HS-5 (cell line): ENCODE data around the gene TMEM238.

Source experiments
- DNase-seq: peaks from one replicate; pipeline ENCODE4 v3.0.0-alpha.2; 2012; ENCODE audit warnings: low read depth

The TMEM238 gene

DNA sequence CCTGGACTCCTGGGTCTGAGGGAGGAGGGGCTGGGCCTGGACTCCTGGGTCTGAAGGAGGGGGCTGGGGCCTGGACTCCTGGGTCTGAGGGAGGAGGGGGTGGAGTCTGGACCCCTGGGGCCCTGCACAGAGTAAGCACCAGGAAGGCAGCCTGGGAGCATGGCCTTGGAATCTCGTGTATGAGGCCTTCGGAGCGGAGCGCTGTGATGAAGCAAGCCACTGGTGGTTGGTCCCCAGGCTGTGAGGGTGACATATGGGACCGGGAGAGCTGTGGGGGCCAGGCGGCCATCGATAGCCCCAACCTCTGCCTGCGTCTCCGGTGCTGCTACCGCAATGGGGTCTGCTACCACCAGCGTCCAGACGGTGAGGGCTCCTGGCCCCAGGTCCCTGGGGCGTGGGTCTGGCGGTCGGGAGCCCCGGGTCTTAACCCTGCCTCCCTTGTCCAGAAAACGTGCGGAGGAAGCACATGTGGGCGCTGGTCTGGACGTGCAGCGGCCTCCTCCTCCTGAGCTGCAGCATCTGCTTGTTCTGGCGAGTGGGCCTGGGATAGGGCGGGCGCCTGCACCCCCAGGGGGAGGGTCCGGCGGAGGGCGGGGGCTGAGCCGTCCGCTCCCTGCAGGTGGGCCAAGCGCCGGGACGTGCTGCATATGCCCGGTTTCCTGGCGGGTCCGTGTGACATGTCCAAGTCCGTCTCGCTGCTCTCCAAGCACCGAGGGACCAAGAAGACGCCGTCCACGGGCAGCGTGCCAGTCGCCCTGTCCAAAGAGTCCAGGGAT, 6.5 kb downstream of the TMEM238 start:
- DNase-seq = no peak

DNA sequence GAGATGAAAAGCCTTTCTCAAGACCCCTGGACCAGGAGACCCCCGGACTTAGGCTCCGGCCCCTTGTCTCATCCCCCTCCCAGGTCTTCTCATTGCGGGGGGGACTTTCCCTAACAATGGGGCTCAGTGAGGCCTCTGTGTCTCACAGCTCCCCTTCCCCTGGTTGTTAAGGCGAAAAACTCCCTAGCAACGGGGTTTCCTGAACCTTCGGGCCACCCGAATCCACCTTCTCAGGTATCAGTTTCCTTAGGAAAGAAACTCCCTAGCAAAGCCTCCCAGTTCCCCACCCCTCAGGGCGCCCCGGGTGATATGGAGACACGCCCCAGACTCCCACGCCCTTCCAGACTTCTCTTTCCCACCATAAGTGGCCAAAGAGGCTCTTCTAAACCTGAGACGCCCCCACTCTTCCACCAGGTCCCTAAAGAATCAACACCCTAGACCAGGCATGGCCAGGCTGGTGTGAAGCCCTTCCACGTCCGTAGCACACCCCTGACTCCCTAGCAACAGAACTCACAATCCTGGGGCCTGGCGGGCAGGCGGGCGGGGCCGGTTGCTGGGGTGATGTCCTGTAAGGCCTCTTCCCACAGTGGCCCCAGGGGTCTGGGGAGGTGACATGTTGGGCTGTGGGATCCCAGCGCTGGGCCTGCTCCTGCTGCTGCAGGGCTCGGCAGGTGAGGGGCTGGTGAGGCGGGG, 7.7 kb downstream of the TMEM238 start, which contains the start of gene TMEM190:
Gene TMEM190, plus strand, starts transcription at position 586 of the 693 bp plus-strand sequence. Its CDS starts 28 bp downstream, at position 614.
- DNase-seq = no peak

DNA sequence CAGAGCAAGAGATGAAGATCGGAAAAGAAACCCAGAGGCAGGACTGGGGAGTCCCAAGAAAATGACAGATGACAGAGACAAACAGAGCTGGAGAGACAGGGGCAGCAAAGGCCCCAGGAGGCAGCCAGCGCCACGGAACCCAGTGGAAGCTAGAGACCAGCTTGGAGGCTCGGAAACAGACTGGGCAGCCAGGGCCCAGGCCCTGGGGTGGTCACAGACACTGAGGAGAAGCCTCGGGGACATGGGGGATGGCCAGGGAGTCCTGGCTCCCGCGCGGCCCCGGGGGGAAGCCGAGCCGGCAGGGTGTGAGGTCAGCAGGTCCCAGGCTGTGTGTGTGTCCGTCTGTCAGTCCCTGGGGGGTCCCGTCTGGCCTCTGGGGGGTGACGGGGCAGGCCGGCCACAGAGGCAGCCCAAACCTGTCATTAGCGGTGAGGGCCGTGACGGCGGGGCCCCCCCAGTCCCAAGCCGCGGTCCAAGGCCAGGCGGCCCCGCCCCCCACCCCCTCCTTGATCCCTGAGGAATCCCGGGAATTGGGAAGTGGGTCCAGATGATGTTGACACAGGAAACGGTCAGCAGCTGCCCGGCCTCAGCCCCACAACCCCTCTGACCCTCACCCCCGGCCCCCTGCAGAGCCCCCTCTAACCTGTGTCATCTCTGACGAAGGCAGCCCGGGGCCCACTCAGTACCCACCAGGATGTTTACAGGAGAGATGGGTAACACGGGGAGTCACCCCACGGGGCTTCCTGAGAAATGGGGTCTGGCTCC, 9.9 kb downstream of the TMEM238 start:
- no peak for DNase-seq

DNA sequence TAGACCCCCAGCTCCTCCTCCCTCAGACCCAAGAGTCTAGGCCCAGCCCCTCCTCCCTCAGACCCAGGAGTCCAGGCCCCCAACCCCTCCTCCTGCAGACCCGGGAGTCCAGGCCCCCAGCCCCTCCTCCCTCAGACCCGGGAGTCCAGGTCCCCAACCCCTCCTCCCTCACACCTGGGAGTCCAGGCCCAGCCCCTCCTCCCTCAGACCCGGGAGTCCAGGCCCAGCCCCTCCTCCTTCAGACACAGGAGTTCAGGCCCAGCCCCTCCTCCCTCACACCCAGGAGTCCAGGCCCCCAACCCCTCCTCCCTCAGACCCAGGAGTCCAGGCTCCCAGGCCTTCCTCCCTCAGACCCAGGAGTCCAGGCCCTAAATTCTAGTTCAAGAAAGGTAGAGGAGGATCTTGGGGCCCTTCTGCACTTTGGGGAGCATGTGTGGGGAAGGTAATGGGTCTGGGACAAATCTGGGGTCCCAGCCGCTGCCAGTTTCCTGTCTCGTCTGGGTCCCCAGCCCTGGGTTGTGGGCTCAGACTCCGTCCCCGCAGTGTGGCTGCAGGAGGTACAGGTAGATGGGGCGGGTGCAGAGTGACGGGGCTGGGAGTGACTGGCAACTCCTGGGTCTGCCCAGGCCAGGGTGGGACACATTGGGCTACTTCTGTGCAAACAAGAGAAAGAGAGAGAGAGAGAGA, 10.6 kb downstream of the TMEM238 start:
- DNase-seq = no peak

DNA sequence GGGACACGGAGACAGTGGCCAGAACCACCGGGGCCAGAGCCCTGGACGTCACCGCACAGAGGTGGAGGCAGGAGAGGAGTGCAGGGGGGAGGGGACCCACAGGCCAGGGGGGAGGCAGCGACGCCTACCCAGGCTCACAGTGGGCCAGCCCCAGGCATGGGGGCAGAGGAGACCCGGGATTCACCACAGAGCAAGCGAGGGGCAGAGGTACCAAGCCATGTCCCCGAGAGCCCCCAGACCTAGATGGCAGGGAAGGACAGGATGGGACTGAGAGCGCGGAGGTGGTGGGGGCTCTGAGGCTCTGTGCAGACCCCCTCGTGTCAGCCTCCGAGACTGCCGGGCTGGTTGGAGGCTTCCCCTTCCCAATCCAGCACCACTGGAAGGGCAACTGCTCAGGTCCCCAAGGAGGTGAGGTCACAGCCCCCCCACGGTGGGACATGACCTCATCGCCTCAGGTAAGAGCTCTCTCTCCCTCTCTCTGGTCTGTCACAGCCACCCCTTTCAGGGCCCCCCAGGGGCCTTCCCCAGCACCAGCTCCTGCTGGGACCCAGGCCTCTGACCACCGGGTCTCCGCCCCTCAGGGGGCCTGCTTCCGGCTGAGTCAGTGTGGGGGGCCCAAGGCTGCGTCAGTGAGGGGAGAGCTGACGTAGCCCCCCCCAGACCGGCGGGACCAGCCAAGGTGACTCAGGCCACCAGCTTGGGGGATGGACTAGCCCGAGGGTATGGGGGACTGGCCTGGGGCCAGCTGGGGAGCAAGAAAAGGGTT, 11.6 kb downstream of the TMEM238 start:
- no peak for DNase-seq

DNA sequence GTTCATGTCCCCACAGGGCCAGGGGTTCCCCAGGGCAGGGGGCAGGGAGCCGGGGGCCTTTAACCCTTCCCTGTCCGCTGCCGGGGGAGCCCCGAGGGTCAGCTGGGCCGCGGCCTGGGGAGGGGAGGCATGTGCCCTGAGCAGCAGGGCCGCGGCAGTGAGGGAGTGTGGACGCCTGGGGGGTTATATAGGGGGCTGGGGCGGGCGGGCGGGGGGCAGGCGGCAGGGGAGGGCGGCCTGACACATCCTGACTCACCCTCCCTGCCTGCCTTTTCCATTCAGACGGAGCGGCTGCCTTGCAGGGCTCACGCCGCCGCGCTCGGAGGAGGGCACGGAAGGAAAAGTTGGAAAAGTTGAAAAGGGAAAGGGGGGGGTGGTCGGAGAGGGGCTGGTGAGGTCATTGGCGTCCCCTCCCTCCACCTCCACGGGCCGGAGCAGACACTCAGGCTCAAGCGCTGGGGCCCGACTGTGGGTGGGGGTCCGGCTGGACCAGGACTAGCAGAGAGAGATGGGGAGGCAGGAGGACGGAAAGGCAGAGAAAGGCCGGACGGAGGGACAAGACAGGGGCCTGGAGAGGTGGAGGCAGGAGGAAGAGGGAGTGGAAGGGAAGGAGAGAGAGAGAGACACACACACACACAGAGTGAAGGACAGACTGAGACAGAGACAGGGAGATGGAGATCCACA, 13.6 kb downstream of the TMEM238 start, which contains the start of gene IL11:
Gene IL11, minus strand, starts transcription at position 159 of the 684 bp plus-strand sequence. Its CDS starts 153 bp downstream, at position 6.
- no peak for DNase-seq

DNA sequence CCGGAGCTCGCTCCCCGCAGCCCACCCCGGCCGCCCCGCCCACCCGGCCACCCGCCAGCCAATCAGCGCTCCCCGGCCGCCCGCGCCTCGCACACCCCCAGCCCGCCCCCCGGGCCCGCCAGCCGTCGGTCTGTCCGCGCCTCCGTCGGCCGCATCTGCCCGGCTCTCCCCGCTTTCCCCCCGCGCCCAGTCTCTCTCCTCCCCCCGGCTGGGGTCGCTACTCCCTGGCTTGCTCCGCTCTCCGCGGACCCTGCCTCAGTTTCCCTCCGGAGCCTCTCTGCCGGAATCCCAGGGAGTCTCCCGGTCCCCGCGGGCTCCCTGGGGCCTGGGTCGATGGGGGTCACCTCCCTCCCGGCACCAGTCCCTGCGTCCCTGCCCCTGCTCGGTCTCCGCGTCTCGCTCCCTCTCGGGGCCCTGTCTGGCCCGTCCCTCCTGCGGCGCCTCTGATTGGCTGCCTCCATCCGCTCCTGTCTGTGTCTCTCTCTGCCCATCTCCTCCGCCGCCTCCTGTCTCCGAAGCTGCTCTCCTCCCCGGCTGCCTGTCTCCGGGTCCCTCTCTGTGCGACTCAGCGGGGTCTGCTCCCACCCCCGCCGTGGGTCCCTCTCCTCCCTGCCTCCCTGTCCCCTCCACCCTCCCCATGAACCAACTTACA, 14.3 kb downstream of the TMEM238 start:
- DNase-seq = peak; percentile 37

DNA sequence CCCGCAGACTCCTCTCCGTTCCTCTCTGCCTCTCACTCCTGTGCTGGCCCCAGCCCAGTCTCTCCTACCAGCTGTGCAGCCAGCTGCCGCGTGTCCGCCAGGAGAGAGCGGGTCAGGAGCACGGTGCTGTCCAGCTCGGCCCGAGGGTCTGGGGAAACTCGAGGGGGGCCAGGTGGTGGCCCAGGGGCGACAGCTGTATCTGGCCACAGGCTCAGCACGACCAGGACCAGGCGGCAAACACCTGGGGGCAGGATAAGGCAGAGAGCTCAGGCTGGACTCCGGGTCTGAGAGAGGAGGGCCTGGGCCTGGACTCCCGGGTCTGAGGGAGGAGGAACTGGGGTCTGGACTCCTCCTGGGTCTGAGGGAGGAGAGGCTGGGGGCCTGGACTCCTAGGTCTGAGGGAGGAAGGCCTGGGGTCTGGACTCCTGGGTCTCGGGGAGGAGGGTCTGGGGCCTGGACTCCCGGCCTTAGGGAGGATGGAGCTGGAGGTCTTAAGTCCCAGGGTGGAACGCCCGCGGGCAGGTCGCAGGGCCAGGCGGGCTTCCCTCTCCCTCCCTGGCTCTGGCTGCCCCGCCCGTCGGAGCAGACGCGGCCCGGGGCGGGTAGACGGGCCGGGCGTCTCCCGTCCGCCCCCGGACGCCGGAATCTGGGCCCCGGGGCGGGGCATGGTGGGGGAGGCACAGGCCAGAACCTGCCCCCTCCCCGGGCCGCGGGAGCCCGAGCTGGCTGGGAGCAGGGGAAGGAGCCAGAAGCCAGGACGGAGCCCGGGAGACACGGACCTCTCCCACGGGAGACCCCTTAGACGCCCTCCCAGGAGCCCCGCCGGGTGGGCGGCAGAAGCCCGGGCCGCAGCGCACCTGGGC, 15.2 kb downstream of the TMEM238 start:
- no peak for DNase-seq

DNA sequence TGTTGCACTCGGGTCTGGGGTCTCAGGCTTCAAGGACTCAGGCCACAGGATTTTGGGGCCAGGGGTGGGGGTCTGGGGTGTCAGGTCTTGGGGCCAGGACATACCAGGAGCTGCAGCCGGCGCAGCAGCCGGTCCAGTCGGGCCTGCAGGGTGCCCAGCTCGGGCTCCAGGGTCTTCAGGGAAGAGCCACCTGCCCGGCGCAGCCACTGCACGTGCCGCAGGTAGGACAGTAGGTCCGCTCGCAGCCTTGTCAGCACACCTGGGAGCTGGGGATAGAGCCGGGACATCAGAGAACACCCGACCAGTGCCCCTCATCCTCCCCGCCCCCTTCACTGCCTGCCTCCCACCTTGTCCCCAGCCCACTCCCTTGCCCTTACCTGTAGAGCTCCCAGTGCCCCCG, 16.0 kb downstream of the TMEM238 start:
- no peak for DNase-seq

DNA sequence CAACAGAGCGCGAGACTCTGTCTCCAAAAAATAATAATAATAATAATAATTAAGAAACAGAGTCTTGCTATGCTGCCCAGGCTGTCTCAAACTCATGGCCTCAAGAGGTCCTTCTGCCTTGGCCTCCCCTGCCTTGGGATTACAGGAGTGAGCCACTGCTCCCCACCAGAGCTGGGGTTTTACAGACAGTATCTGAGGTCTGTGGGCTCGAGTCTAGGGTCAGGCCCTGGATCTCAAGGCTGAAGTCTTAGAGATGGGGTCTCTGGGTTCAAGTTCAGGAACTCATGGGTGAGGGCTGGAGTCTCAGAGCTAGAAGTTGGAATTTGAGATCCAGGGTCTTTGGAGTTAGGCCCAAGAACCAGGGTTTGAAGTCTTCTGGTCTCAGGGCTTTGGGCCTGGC, 17.3 kb downstream of the TMEM238 start:
- no peak for DNase-seq

DNA sequence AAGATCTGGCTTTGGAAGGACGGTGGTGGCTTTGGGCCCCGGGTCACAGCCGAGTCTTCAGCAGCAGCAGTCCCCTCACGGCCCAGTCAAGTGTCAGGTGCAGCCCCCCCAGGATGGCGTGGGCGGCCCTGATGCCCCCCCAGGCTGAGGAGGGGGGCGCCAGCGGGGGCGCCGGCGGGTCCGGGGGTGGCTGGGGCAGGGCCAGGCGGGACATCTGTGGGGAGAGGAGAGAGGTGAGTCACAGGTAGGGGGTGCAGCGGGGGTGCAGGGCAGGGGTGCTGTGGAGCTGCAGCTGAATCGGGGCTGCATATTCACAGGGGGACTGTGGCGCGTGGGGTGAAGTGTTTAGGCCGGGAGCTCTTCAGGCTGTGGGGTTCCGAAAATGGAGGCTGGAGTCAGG, 18.1 kb downstream of the TMEM238 start:
- no peak for DNase-seq

DNA sequence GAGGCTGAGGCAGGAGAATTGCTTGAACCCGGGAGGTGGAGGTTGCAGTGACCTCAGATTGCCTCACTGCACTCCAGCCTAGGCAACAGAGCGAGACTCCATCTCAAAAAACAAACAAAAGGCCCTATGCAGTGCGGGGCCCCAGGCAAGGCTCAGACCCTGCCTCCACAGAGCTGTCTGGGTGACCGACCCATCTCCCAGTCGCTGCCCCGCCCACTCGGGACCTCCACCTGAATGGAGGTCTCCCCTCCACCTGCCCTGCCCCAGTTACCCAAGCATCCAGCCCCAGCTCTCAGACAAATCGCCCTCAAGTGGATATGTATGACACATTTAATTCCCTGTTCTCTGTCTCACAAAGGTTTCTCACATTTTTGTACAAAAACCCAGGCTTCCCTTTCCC, 18.8 kb downstream of the TMEM238 start:
- no peak for DNase-seq

DNA sequence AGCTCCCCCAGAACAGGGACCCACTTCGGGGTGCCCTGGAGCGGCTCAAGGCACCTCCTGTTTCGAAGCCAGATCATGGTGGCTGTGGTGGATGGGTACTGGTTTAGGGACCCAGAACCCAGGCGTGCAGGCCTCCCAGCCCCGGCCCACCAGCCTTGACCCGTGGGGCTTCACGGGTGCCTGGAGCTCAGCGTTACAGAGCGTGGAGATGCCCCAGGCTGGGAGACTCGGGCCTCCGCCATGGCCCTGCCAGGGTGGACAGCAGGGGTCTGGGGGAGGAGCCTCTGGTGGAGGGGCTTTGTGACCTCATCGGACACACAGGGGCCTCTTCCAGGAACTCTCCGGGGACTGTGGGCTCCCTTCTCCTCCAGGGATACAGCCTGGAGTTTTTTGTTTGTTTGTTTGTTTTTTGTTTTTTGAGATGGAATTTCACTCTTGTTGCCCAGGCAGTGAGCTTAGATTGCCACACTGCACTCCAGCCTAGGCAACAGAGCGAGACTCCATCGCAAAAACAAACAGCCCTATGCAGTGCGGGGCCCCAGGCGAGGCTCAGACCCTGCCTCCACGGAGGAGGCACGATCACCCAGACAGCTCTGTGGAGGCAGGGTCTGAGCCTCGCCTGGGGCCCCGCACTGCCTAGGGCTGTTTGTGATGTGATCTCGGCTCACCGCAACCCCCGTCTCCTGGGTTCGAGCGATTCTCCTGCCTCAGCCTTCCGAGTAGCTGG, 20.9 kb downstream of the TMEM238 start, which contains the start of gene GARIN5B:
Gene GARIN5B, minus strand, starts transcription at position 271 of the 727 bp plus-strand sequence. Its CDS starts 194 bp downstream, at position 77.
- DNase-seq = no peak

DNA sequence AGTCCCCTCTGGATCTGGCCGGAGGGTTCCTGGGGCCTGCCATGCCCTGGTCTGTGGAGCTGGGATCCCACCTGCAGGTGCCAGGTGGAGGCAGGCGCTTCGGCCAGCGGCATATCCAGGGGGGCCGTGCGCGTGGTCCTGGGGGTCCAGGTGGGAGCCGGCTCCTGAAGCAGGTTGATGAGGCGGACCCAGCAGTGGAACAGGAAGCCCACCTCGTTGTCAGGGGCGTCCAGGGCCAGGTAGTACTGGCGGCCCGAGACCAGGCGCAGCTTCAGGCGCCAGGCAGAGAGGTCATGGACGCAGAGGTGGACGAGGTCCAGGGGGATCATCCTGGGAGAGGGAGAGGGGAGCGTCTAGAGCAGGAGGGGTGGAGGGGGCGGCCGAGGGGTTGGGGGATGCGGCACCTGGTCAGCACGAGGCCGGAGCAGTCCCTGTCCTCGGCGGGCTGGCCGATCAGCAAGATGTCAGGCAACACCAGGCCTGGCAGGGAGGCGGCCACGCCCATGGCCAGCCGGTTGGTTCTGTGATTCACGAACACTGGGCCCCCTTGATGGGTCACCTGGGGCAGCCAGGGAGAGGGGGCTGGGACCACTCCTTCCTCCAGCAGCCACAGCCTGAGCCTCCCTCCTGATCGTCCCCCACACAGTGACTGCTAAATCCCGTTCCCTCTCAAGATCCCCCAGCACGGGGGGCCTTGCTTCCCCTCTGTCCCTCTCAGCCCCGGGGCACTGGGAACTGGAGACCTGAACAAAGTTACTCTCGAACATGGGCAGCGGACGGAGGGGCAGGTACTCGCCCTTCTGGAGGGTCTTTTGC, 21.7 kb downstream of the TMEM238 start:
- DNase-seq = no peak

DNA sequence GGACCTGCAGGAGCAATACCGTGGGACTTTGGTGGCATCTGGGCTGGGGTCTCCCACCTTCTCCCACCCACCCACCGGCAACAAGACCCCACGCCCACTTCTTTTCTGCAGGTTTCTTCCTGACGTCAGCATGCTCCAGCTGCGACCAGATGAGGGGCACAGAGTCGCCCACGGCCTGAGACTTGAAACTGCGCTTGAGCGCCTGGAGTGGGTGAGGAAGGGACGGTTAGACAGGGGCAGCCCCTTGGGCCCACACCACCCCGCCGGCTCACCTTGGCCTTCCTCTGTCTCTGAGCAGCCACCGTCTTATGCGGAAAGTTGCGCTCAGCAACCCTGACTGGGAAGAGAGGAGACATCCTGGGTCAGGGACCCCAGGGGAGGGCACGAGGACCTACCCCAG, 23.2 kb downstream of the TMEM238 start:
- DNase-seq = no peak

DNA sequence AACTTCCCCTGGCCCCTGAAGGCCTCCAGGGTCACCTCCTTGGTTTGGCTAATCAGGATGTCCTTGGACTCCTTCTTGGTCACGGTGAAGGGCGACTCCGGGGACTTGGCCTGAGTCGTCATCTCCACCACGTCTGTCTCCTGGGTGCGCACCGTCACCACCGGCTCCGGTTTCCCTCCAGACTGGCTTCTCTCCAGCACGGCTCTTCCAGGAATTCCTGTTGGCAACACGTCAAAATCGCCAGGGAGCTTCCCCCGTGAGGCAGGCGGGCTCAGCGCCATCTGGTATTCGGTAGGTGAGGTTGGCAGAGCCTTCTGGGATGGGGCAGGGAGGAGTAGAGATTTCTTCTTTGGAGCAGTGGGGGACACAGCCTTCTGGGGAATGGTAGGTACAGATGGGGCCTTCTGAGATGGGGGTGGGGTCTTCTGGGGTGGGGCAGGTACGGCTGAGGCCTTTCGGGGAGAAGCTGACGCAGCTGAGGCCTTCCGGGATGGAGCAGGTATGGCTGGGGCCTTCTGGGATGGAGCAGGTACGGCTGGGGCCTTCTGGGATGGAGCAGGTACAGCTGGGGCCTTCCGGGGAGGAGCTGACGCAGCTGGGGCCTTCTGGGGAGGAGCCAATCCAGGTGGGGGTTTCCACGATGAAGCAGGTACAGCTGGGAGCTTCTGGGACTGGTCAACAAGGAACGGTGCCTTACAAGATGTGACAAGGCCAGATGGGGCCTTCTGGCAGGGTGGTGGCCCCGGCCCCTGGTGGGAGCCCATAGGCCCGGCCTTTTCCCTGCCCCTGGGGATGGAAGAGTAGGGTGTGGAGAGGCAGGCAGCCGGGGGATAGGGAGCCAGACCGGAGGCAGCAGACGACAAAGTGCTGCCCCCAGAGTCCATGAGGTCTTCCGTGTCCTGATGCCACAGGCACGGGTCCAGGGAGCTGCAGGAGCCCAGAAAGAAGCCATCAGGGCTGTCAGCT, 24.9 kb downstream of the TMEM238 start:
- DNase-seq = no peak
